Limb (tissue), 2 donors: Measurements from ENCODE around the gene PMM2.
A peak's percentile ranks its signal among the peaks of the same experiment; 100 is the strongest.
"Not testable (repeated sequence)": the region's sequence is repeated elsewhere in the genome, so short reads cannot be mapped to it uniquely, and the experiment has no call there.

Experiments
- DNase-seq, 2 donors: peaks; one replicate each; pipeline ENCODE4 v3.0.0-alpha.2; 2016; ENCODE audit errors: extremely low spot score in 2 of 2

The PMM2 gene

GRCh38 chr16:8818504-8819270 is 21.0 kb downstream of the PMM2 start:
- DNase-seq = no peak

GRCh38 chr16:8819411-8820034 is 21.9 kb downstream of the PMM2 start:
- no peak for DNase-seq

GRCh38 chr16:8822403-8822802 is 24.8 kb downstream of the PMM2 start:
- no peak for DNase-seq

- DNase-seq = no peak
Observed at GRCh38 chr16:8826278-8826879, 28.7 kb downstream of the PMM2 start.

GRCh38 chr16:8828541-8829165 is 31.0 kb downstream of the PMM2 start:
- no peak for DNase-seq

GRCh38 chr16:8831450-8831849 is 33.8 kb downstream of the PMM2 start:
- DNase-seq = no peak

GRCh38 chr16:8831871-8832716 is 34.5 kb downstream of the PMM2 start:
- no peak for DNase-seq

GRCh38 chr16:8832717-8833105 is 35.1 kb downstream of the PMM2 start:
- no peak for DNase-seq

- DNase-seq = not testable (repeated sequence)
Observed at GRCh38 chr16:8836797-8837196, 39.2 kb downstream of the PMM2 start.

- DNase-seq = not testable (repeated sequence)
Observed at GRCh38 chr16:8837594-8837993, 40.0 kb downstream of the PMM2 start.

GRCh38 chr16:8842016-8842415 is 44.4 kb downstream of the PMM2 start:
- DNase-seq = not testable (repeated sequence)

- not testable (repeated sequence) for DNase-seq
Observed at GRCh38 chr16:8843296-8843695, 45.7 kb downstream of the PMM2 start.

GRCh38 chr16:8845699-8846298 is 48.2 kb downstream of the PMM2 start:
- peak in 1 of 2 donors; percentile 10 for DNase-seq

GRCh38 chr16:8846401-8846932 is 48.8 kb downstream of the PMM2 start:
- peak in 1 of 2 donors; percentile 13 for DNase-seq

GRCh38 chr16:8847145-8847544 is 49.5 kb downstream of the PMM2 start:
- DNase-seq = peak in 1 of 2 donors; percentile 21

- peak in 1 of 2 donors; percentile 28 for DNase-seq
Observed at GRCh38 chr16:8847623-8848022, 50.0 kb downstream of the PMM2 start.

- DNase-seq = peak in 1 of 2 donors; percentile 19
Observed at GRCh38 chr16:8848231-8848938, 50.7 kb downstream of the PMM2 start.

- DNase-seq = peak in 1 of 2 donors; percentile 23
Observed at GRCh38 chr16:8848939-8849391, 51.3 kb downstream of the PMM2 start.

GRCh38 chr16:8849411-8850011 is 51.9 kb downstream of the PMM2 start:
- peak in 1 of 2 donors; percentile 16 for DNase-seq
